Neural crest cell (in vitro differentiated cells): ENCODE data around the gene CR1. TPM values are rescaled to one million over a fixed set of nuclear protein-coding genes. Genes with fewer than 3 reads are reported as not detected.
"Not testable (repeated sequence)": the region's sequence is repeated elsewhere in the genome, so short reads cannot be mapped to it uniquely, and the experiment has no call there.

Experiments
- DNase-seq: peaks from one replicate; pipeline ENCODE4 v3.0.0; 2021; ENCODE audit warnings: low read depth, mixed read lengths, low spot score
- H3K27ac Mint-ChIP-seq: one replicate; pipeline ENCODE4 v1.8.0; 2021; ENCODE audit warnings: mild to moderate bottlenecking, mixed read lengths; ENCODE audit not compliant: unreplicated experiment
- H3K27me3 Mint-ChIP-seq: 2 replicates; pipeline ENCODE4 v1.8.0; 2021; ENCODE audit warnings: low read depth, mild to moderate bottlenecking, mixed read lengths
- H3K36me3 Mint-ChIP-seq: 2 replicates; pipeline ENCODE4 v1.8.0; 2021; ENCODE audit warnings: low read depth, mild to moderate bottlenecking, mixed read lengths
- H3K4me1 Mint-ChIP-seq: 2 replicates; pipeline ENCODE4 v1.8.0; 2021; ENCODE audit warnings: mixed read lengths
- H3K4me3 Mint-ChIP-seq: one replicate; pipeline ENCODE4 v1.8.0; 2021; ENCODE audit warnings: mild to moderate bottlenecking, mixed read lengths
- H3K9me3 Mint-ChIP-seq: 2 replicates; pipeline ENCODE4 v1.8.0; 2021; ENCODE audit warnings: mixed read lengths
- total RNA-seq: library from RNA; stranded (reverse); gene quantifications from 2 replicates; pipeline ENCODE4 v1.2.1, GENCODE V29; 2021
- TF ChIP-seq, protein P1 (sequence below): fragments of 200-600 bp; sonication (generic); conservative IDR thresholded peaks from 2 replicates; pipeline ENCODE4 v1.5.0; 2021; ENCODE audit warnings: antibody characterized with exemption, mild to moderate bottlenecking

CR1 gene
- total RNA-seq, 1 donor from 2014 or later, result not detected

DNA sequence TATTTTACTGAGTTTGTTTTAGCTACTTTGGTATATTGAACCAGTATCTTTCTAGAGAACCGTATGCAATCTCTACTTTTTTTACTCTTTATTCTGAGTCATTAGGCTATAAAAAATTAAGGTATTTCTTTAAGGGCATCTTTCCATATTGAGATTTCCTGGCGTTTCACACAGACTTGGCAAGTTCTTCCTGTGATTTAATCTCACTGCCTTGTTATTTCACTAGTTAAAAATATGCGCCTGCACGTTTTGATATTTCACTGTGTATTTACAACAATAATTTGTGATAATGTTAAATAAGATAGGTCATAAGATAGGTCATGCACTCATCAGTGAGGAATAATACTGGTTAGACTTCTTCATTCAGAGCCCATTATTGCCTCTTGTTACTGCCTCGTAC, 132.8 kb downstream of the CR1 start:
- DNase-seq, result no peak
- no peaks in the 10 kb centered on the region for H3K36me3 Mint-ChIP-seq
- TF ChIP-seq, protein P1, sequence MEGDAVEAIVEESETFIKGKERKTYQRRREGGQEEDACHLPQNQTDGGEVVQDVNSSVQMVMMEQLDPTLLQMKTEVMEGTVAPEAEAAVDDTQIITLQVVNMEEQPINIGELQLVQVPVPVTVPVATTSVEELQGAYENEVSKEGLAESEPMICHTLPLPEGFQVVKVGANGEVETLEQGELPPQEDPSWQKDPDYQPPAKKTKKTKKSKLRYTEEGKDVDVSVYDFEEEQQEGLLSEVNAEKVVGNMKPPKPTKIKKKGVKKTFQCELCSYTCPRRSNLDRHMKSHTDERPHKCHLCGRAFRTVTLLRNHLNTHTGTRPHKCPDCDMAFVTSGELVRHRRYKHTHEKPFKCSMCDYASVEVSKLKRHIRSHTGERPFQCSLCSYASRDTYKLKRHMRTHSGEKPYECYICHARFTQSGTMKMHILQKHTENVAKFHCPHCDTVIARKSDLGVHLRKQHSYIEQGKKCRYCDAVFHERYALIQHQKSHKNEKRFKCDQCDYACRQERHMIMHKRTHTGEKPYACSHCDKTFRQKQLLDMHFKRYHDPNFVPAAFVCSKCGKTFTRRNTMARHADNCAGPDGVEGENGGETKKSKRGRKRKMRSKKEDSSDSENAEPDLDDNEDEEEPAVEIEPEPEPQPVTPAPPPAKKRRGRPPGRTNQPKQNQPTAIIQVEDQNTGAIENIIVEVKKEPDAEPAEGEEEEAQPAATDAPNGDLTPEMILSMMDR, result no peak
- no peaks in the 10 kb centered on the region for H3K4me1 Mint-ChIP-seq
- H3K27me3 Mint-ChIP-seq, result peaks cover 2% of the 10 kb centered on the region
- no peak overlapping the region for H3K4me3 Mint-ChIP-seq
- H3K27ac Mint-ChIP-seq, result no peak overlapping the region
- peaks cover 4% of the 10 kb centered on the region for H3K9me3 Mint-ChIP-seq

DNA sequence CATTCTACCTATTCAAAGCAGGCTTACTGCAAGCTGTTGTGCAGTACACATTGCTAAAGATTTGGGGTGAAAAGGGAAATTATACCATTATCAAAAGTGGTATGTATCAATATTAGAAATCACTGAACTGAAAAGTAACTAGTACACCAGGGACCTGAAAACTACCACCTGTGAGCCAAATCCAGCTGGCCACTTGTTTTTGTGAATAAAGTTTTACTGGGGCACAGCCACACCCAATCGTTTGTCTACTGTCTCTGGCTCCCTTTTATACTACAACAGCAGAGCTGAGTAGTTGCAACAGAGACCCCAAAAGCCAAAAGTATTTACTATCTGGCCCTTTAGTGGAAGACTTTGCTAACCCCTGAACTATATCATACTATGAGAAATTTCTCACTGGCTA, 135.2 kb downstream of the CR1 start:
- H3K9me3 Mint-ChIP-seq, result no peaks in the 10 kb centered on the region
- no peak overlapping the region for H3K4me3 Mint-ChIP-seq
- no peaks in the 10 kb centered on the region for H3K36me3 Mint-ChIP-seq
- peaks cover 6% of the 10 kb centered on the region for H3K27me3 Mint-ChIP-seq
- TF ChIP-seq, protein P1, result no peak
- no peaks in the 10 kb centered on the region for H3K4me1 Mint-ChIP-seq
- H3K27ac Mint-ChIP-seq, result no peak overlapping the region
- no peak for DNase-seq

DNA sequence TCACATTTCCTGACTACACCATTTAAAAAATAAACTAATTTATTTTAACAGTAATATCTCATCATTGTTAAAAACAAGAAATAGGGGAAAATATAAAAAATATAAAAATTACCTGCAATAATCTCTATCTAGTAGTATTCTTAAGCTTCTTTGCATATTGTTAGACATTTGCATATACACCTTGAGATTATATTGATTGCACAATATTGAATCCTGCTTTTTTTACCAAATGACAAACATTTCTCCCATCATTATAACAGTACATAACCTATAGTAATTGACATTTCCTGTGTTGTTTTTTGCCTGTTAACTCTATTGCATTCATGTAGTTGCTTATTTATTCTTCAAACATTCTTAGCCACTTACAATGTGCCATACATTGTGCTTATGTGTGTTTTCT, 137.3 kb downstream of the CR1 start:
- Mint-ChIP-seq H3K4me3 (no peak overlapping the region), H3K4me1 (no peaks in the 10 kb centered on the region), H3K9me3 (no peaks in the 10 kb centered on the region), H3K36me3 (no peaks in the 10 kb centered on the region), H3K27me3 (peaks cover 6% of the 10 kb centered on the region), H3K27ac (no peak overlapping the region)
- TF ChIP-seq, protein P1, result no peak
- no peak for DNase-seq

DNA sequence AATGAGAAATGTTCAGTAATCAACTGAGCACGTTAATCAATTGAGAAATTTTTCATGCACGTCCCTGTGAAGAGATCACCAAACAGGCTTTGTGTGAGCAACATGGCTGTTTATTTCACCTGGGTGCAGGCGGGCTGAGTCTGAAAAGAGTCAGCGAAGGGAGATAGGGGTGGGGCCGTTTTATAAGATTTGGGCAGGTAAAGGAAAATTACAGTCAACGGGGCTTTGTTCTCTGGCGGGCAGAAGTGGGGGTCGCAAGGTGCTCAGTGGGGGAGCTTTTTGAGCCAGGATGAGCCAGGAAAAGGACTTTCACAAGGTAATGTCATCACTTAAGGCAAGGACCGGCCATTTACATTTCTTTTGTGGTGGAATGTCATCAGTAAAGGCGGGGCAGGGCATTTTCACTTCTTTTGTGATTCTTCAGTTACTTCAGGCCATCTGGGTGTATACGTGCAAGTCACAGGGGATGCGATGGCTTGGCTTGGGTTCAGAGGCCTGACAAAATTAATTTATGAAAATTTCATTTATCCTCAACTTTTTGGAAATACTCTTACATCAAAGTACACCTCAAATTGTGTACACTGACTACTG, 137.8 kb downstream of the CR1 start:
- not testable (repeated sequence) for H3K27ac Mint-ChIP-seq, H3K36me3 Mint-ChIP-seq, H3K4me1 Mint-ChIP-seq, DNase-seq, H3K9me3 Mint-ChIP-seq, H3K27me3 Mint-ChIP-seq, H3K4me3 Mint-ChIP-seq

DNA sequence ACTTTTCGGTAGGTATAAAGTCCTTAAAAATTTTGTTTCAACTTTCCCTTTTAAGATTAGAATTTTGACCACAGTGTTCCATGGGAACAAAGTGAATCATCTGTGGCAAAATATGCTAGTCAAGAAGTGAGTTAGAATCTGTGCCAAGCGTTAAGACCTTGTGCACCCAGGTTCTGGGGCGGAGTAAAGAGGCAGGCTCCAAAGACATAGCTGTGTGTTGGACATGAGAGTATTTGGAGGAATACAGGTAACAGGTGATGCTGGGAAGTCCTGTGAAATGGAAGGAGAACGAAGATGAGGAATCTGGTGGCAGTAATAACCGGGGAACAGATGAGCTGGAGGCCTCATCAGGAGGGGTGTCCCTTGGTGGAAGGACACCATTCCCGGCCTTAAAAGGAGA, 138.3 kb downstream of the CR1 start:
- not testable (repeated sequence) for H3K27me3 Mint-ChIP-seq, H3K36me3 Mint-ChIP-seq, H3K4me3 Mint-ChIP-seq, H3K9me3 Mint-ChIP-seq, H3K27ac Mint-ChIP-seq, DNase-seq
- peaks cover 11% of the 10 kb centered on the region for H3K4me1 Mint-ChIP-seq

DNA sequence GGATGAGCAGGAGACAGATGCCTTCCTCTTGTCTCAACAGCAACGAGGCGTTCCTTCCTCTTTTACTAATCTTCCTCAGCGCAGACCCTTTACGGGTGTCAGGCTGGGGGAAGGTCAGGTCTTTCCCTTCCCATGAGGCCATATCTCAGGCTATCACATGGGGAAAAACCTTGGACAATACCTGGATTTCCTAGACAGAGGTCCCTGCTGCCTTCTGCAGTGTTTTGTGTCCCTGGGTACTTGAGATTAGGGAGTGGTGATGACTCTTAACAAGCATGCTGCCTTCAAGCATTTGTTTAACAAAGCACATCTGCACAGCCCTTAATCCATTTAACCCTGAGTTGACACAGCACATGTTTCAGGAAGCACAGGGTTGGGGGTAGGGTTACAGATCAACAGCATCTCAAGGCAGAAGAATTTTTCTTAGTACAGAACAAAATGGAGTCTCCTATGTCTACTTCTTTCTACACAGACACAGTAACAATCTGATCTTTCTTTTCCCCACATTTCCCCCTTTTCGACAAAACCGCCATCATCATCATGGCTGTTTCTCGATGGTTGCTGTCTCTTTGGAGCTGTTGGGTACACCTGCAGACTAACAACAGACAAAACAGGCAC, 139.7 kb downstream of the CR1 start:
- not testable (repeated sequence) for H3K36me3 Mint-ChIP-seq, DNase-seq, H3K27me3 Mint-ChIP-seq, H3K27ac Mint-ChIP-seq, H3K4me3 Mint-ChIP-seq, H3K9me3 Mint-ChIP-seq
- peaks cover 14% of the 10 kb centered on the region for H3K4me1 Mint-ChIP-seq

DNA sequence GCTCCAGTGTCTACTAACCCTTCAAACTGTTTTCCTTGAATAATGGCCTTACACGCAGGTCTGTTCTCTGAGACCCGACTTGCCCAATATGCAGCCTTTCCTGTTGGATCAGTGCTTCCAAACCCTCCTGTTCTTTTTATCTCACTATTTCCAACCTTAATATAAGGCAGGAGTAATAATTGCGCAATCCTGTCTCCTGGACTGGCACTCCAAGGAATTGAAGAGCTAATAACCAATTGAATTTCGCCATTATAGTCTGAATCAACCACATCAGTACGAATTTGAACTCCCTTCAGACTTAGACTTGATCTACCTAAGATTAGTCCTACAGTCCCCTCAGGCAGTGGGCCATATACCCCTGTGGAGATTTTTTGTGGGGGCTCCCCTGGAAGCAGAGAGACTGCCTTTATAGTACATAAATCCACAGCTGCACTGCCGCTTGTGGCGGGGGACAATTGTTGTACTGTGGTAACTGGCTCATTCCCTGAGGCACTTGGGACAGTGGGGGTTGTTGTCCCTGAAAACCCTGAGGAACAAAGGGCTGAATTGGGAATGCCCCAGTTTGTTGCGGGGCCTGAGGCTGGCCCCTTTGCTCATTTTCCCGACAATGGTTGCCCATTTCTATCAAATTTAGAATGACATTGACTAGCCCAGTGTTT, 142.7 kb downstream of the CR1 start:
- not testable (repeated sequence) for H3K27me3 Mint-ChIP-seq, H3K27ac Mint-ChIP-seq, H3K36me3 Mint-ChIP-seq, H3K9me3 Mint-ChIP-seq, H3K4me3 Mint-ChIP-seq, DNase-seq
- H3K4me1 Mint-ChIP-seq, result peaks cover 14% of the 10 kb centered on the region

DNA sequence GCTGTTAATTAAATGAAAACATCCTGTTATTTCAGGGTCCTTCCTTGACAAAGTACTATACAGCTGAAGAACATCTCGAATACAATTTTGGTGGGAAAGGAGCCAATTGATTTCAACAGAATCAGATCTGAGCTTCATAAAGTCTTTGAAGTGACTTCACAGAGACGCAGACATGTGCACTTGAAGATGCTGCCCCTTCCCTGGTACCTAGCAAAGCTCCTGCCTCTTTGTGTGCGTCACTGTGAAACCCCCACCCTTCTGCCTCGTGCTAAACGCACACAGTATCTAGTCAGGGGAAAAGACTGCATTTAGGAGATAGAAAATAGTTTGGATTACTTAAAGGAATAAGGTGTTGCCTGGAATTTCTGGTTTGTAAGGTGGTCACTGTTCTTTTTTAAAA, 143.4 kb downstream of the CR1 start:
- not testable (repeated sequence) for DNase-seq, H3K27ac Mint-ChIP-seq, H3K27me3 Mint-ChIP-seq, H3K36me3 Mint-ChIP-seq, H3K4me3 Mint-ChIP-seq, H3K9me3 Mint-ChIP-seq
- H3K4me1 Mint-ChIP-seq, result peaks cover 14% of the 10 kb centered on the region
